HG02763 (cell line): Measurements from ENCODE around the gene CYTH4.
"Not testable (repeated sequence)": the region's sequence is repeated elsewhere in the genome, so short reads cannot be mapped to it uniquely, and the experiment has no call there.

ENCODE experiments used
- ATAC-seq: cut with Tn5 transposase; IDR thresholded peaks from one replicate; pipeline ENCODE4 v1.9.1; 2021; ENCODE audit warnings: mild to moderate bottlenecking, moderate library complexity; ENCODE audit not compliant: unreplicated experiment

The CYTH4 gene

DNA sequence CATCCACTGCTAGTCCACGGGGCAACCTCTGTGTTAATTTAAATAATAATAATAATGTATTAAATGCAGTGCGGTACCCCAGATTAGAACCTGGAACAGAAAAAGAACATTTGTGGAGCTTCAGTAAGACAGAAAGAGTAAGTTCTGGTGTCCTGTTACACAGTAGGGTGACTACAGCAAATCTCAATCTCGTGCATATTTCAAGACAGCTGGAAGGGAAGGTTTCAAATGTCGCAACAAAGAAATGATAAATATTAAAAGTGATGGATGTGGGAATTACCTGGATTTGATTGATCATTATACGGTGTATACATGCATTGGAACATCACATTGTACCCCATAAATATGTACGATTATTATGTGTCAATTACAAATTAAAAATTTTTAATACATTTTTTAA, 36.6 kb upstream of the CYTH4 start:
- ATAC-seq = no peak

GRCh38 chr22:37248251-37248650, 34.1 kb upstream of the CYTH4 start:
- no peak for ATAC-seq

DNA sequence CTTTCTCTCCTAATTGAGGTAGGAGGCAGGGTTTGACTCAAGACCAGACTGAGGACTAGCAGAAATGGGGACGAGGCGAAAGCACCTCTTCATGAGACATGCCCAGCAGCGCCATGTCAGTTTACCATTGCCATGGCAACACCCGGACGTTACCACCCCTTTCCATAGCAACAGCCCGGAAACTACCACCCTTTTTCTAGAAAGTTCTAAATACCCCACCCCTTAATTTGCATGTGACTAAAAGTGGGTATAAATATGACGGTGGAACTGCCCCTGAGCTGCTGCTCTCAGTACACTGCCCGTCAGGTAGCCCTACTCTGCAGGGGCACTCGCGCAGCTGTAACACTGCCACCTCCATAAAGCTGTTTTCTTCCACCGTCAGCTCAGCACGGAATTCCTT, 32.3 kb upstream of the CYTH4 start:
- ATAC-seq = no peak

GRCh38 chr22:37251836-37252235, 30.5 kb upstream of the CYTH4 start:
- not testable (repeated sequence) for ATAC-seq

- ATAC-seq = no peak
Measured at GRCh38 chr22:37253126-37253660, 29.1 kb upstream of the CYTH4 start.

GRCh38 chr22:37254209-37254866, 28.0 kb upstream of the CYTH4 start:
- ATAC-seq = no peak

DNA sequence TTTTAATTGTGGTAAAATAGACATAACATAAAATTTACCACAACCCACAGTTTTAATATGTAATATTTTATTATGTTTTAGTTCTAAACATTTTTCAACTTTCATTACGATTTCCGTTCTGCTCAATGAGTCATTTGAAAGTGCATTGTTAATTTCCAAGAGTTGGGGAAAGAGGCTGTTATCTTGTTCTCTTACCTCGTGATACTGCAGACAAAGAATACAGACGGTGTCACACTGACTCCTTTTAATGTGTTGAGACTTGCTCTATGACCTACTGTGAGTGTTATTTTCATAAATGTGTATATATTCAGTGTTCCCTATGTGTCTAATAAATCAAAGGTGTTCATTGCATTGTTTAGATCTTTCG, 27.5 kb upstream of the CYTH4 start:
- ATAC-seq = no peak

- ATAC-seq = no peak
Measured at GRCh38 chr22:37255558-37256006, 26.7 kb upstream of the CYTH4 start.

DNA sequence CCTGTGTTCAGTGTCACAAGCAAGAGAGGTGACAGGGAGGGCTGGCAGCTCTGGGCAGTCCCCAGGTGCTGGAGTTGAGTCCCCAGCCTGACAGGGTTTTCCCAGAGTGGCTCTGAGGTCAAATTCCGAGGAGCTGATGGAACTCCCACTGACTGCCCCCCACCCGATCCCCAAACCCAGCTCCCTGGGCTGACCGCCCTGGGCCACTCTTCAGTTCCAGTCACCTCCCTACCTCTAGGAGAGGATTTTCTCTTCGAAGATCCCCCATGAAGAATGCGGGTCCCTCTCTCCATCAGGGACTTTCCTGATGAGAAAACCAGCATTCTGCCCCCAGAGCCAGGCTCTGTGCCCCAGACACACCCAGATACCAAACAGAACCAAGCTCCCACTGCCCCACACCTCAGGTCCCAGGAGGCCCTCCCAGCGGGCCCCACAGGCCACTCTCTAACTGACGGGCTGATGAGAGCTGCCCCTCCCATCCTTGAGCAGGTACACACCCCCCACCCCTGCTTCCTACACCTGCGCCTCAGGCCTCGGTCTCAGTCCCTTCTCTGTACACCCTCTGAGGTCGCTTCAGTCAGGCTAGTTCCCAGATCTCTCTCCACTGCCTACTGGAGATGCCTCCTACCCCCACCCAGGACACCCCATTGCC, 26.1 kb upstream of the CYTH4 start:
- ATAC-seq = no peak

DNA sequence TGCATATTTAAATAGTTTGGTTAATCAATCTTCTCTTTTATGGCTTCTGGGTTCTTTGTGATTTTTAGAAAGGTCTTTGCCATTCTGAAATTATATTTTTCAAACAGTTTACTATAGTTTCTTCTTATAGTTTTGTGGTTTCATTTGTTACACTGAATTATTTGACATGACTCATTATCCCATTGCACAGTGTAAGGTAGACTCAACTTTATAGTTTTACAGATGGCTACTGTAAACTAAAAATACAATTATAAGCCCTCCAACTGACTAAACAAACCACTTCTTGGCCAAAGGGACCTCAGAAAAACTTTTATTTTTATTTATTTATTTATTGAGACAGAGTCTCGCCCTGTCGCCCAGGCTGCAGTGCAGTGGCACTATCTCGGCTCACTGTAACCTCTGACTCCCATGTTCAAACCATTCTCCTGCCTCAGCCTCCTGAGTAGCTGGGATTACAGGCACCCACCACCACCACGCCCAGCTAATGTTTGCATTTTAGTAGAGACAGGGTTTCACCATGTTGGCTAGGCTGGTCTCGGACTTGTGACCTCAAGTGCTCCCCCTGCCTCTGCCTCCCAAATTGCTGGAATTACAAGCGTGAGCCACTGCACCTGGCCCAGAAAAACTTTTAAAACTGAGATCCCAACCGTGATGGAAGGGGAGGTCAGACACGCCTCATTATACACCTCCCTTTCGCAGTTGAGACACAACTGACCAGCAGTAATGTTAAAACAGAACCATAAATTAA, 24.1 kb upstream of the CYTH4 start:
- ATAC-seq = no peak

DNA sequence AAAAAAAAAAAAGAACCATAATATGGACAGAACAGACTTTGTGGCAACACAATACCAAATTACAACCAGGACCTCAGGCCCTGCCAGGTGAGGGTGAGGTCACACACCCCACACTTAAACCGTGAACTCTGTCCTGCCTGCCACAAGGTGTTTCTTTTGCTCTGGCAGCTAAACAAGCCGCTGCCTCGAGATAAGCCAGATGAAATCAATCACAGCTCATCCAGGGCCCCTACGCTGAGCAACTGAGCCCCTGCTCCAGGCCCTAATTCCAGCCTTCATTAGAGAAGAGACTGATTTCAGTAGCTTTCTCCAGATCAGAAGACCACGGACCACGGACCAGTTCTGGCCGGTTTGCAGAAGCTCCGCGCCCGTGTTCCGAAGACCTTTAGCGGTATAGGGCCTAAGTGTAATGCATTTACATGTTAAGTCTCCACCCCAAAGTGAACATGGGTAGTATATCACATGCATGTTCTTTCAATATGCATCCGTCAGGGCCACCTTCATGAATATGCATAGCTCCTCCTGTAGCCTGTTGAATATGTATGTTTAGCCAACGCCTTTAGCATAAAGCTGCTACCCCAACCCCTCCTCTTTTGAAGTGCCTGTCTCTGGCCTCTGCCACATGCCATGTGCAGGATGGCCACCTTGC, 23.4 kb upstream of the CYTH4 start:
- no peak for ATAC-seq

- ATAC-seq = no peak
Measured at GRCh38 chr22:37259540-37260029, 22.7 kb upstream of the CYTH4 start.

- ATAC-seq = no peak
Measured at GRCh38 chr22:37260155-37260795, 22.0 kb upstream of the CYTH4 start.

DNA sequence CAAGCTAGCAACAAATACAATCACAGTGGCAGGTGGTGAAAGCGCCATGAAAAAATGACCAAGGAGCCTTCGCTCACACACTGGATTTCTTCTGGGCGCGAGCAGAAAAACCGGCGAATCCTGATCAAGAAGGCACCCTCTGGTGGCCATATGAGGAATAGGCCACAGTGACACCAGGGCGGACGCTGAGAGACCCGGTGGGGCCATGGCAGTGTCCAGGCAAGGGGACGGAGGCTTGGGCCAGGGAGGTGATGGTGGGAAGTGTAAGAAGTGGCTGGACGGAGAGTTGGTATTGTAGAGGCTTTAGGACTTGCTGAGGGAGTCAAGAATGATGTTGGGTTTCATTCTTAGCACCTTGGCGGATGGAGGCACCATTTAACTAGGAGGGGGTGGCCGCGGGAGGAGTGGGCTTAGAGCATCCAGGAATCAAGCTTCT, 21.4 kb upstream of the CYTH4 start:
- ATAC-seq = no peak

DNA sequence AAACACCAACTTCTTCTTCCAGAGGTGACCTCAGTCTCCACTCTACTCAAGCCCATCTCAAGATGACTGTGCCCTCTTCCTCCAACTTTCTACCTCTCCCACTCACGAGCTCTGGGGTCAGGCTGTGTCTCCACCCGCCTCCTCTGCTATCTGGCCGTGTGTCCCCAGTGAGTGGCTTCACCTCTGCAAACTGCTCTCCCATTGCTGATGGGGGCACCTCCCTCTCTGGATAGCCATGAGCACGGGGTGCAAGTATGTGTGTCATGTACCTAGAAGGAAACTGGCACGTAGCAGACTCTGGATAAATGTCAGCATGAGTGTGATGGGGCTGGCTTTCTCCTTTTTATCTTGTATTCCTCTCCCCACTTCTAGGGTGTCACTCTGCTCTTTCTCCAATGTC, 20.0 kb upstream of the CYTH4 start:
- ATAC-seq = no peak

DNA sequence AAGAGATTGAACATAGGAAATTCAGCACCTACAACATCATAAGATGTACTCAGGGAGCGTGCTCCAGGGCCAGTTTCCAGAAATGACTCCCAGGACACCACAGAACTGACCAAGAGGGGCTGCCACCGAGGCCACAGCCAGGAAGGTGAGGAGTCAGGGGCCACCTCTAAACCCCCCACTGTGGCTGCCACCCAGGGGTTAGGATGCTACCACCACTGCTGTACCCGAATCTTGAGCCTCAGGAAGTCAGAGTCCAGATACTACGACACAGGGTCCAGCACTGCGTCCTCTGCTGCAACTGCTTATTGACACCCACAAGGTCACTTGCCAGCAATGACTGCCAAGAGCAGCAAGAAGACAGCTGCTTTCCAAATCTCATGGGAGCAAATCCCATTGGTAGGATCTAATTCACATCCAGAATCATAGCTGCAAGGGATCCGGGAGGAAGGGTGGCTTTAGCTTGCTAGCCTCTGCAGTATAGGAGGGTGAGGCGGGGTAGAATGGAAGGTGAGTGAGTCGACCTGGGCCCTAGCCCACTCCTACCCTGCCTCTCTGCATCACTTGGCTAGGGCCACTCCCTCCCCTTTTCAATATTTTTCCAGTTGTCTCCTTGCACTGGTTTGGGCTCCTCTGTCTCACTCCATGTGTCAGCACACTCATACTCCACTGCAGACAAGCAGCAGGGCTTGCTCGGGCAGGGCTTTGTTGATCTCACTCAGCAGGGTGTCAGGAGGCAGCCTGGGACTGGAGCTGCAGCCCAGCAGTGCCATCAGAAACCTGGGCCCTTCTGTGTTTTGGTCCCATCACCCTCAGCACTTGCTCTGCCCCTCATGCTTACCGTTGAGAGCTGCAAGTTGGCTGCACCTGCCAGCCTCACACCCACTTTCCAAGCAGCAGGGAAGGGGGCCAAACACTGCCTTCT, 18.1 kb upstream of the CYTH4 start:
- no peak for ATAC-seq

- ATAC-seq = no peak
Measured at GRCh38 chr22:37266581-37267134, 15.7 kb upstream of the CYTH4 start.

DNA sequence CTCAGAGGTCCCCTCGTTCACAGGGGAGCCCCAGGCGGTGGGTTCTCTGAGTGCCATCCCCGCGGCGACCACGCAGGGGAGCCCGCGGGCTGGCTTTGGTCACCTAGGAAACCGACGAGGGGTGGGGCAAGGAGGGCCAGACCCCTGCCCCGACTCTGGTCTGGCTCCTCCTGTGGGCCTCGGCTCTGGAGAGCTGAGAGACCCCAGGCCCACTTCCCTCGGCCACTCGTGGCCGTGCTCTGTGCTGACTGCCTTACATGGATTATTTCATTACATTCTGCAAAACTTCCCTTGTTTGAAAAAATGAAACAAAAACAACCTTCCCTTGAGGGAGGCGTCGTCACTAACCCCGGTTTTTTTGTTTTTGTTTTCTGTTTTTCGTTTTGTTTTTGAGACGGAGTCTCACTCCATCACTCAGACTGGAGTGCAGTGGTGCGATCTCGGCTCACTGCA, 15.1 kb upstream of the CYTH4 start:
- ATAC-seq = no peak
